ENCODE measurements around the gene SPDYE8.
"Not testable (repeated sequence)": the region's sequence is repeated elsewhere in the genome, so short reads cannot be mapped to it uniquely, and the experiment has no call there.

Gene SPDYE8

GRCh38 chr7:73029666-73030065 lies at the start of gene SPDYE8:
Gene SPDYE8, minus strand, starts transcription at chr7:73029766. Its CDS starts 1,800 bp downstream, at chr7:73027966.
- H3K4me1 Mint-ChIP-seq (ENCODE audit: low read depth); H3K27me3 Mint-ChIP-seq; H3K4me3 Mint-ChIP-seq: not testable (repeated sequence)

GRCh38 chr7:73057811-73058210 lies 28.2 kb upstream of the SPDYE8 start, which contains the start of gene SPDYE11:
Gene SPDYE11, minus strand, starts transcription at chr7:73057911. Its CDS starts 1,800 bp downstream, at chr7:73056111.
- not testable (repeated sequence) for H3K9me3 Mint-ChIP-seq (ENCODE audit: low read depth); H3K36me3 Mint-ChIP-seq; H3K27me3 Mint-ChIP-seq; H3K4me3 Mint-ChIP-seq; H3K4me1 Mint-ChIP-seq (ENCODE audit: low read depth); H3K27ac Mint-ChIP-seq

More at GRCh38 chr7:73029666-73030065, at the start of gene SPDYE8:
- H3K9me3 Mint-ChIP-seq (ENCODE audit: low read depth); H3K36me3 Mint-ChIP-seq; H3K27ac Mint-ChIP-seq: not testable (repeated sequence)

GRCh38 chr7:73006491-73006890 lies 23.1 kb downstream of the SPDYE8 start:
- H3K36me3 Mint-ChIP-seq; H3K4me1 Mint-ChIP-seq (ENCODE audit: low read depth); H3K27me3 Mint-ChIP-seq; H3K27ac Mint-ChIP-seq; H3K9me3 Mint-ChIP-seq (ENCODE audit: low read depth): not testable (repeated sequence)
- H3K4me3 Mint-ChIP-seq, result peak overlapping the region; percentile 38

- Mint-ChIP-seq H3K27ac (peak overlapping the region; percentile 99), H3K4me3 (peak overlapping the region; percentile 95)
- H3K9me3 Mint-ChIP-seq (ENCODE audit: low read depth); H3K36me3 Mint-ChIP-seq; H3K27me3 Mint-ChIP-seq; H3K4me1 Mint-ChIP-seq (ENCODE audit: low read depth): not testable (repeated sequence)
Observed at GRCh38 chr7:73005693-73006447, 23.7 kb downstream of the SPDYE8 start.

- not testable (repeated sequence) for H3K4me1 Mint-ChIP-seq (ENCODE audit: low read depth); H3K9me3 Mint-ChIP-seq (ENCODE audit: low read depth); H3K27me3 Mint-ChIP-seq; H3K36me3 Mint-ChIP-seq
- peak overlapping the region; percentile 95 for H3K4me3 Mint-ChIP-seq
- peak overlapping the region; percentile 99 for H3K27ac Mint-ChIP-seq
Observed at GRCh38 chr7:73005356-73005692, 24.2 kb downstream of the SPDYE8 start.

GRCh38 chr7:72997887-72998468 lies 31.6 kb downstream of the SPDYE8 start:
- not testable (repeated sequence) for H3K27me3 Mint-ChIP-seq; H3K4me1 Mint-ChIP-seq (ENCODE audit: low read depth); H3K4me3 Mint-ChIP-seq; H3K27ac Mint-ChIP-seq; H3K9me3 Mint-ChIP-seq (ENCODE audit: low read depth); H3K36me3 Mint-ChIP-seq

- H3K27me3 Mint-ChIP-seq; H3K4me1 Mint-ChIP-seq (ENCODE audit: low read depth); H3K36me3 Mint-ChIP-seq; H3K27ac Mint-ChIP-seq; H3K9me3 Mint-ChIP-seq (ENCODE audit: low read depth); H3K4me3 Mint-ChIP-seq: not testable (repeated sequence)
Observed at GRCh38 chr7:72997447-72997846, 32.1 kb downstream of the SPDYE8 start.

GRCh38 chr7:72995484-72995883 lies 34.1 kb downstream of the SPDYE8 start:
- H3K9me3 Mint-ChIP-seq (ENCODE audit: low read depth); H3K36me3 Mint-ChIP-seq; H3K27me3 Mint-ChIP-seq; H3K4me3 Mint-ChIP-seq; H3K27ac Mint-ChIP-seq; H3K4me1 Mint-ChIP-seq (ENCODE audit: low read depth): not testable (repeated sequence)

- not testable (repeated sequence) for H3K36me3 Mint-ChIP-seq; H3K27ac Mint-ChIP-seq; H3K4me3 Mint-ChIP-seq; H3K9me3 Mint-ChIP-seq (ENCODE audit: low read depth); H3K4me1 Mint-ChIP-seq (ENCODE audit: low read depth); H3K27me3 Mint-ChIP-seq
Observed at GRCh38 chr7:72990146-72990913, 39.2 kb downstream of the SPDYE8 start.

- H3K4me3 Mint-ChIP-seq; H3K9me3 Mint-ChIP-seq (ENCODE audit: low read depth); H3K4me1 Mint-ChIP-seq (ENCODE audit: low read depth); H3K27me3 Mint-ChIP-seq; H3K36me3 Mint-ChIP-seq; H3K27ac Mint-ChIP-seq: not testable (repeated sequence)
Observed at GRCh38 chr7:72982084-72982483, 47.5 kb downstream of the SPDYE8 start.

- H3K4me3 Mint-ChIP-seq; H3K4me1 Mint-ChIP-seq (ENCODE audit: low read depth); H3K27me3 Mint-ChIP-seq; H3K9me3 Mint-ChIP-seq (ENCODE audit: low read depth); H3K27ac Mint-ChIP-seq; H3K36me3 Mint-ChIP-seq: not testable (repeated sequence)
Observed at GRCh38 chr7:72980382-72980781, 49.2 kb downstream of the SPDYE8 start.

- not testable (repeated sequence) for H3K4me1 Mint-ChIP-seq (ENCODE audit: low read depth); H3K27me3 Mint-ChIP-seq; H3K9me3 Mint-ChIP-seq (ENCODE audit: low read depth); H3K36me3 Mint-ChIP-seq; H3K4me3 Mint-ChIP-seq; H3K27ac Mint-ChIP-seq
Observed at GRCh38 chr7:72976434-72976833, 53.1 kb downstream of the SPDYE8 start.

- H3K36me3 Mint-ChIP-seq; H3K9me3 Mint-ChIP-seq (ENCODE audit: low read depth); H3K4me1 Mint-ChIP-seq (ENCODE audit: low read depth); H3K27me3 Mint-ChIP-seq; H3K4me3 Mint-ChIP-seq; H3K27ac Mint-ChIP-seq: not testable (repeated sequence)
Observed at GRCh38 chr7:72975656-72976286, 53.8 kb downstream of the SPDYE8 start.

GRCh38 chr7:72974781-72975180 lies 54.8 kb downstream of the SPDYE8 start:
- not testable (repeated sequence) for H3K9me3 Mint-ChIP-seq (ENCODE audit: low read depth); H3K36me3 Mint-ChIP-seq; H3K4me3 Mint-ChIP-seq; H3K27ac Mint-ChIP-seq; H3K27me3 Mint-ChIP-seq; H3K4me1 Mint-ChIP-seq (ENCODE audit: low read depth)

- H3K36me3 Mint-ChIP-seq; H3K4me3 Mint-ChIP-seq; H3K27ac Mint-ChIP-seq; H3K9me3 Mint-ChIP-seq (ENCODE audit: low read depth); H3K27me3 Mint-ChIP-seq; H3K4me1 Mint-ChIP-seq (ENCODE audit: low read depth): not testable (repeated sequence)
Observed at GRCh38 chr7:72971505-72971904, 58.1 kb downstream of the SPDYE8 start.
